ENCODE data around the gene METTL25.

- no peak for TF ChIP-seq CTCF (IDR thresholded peaks at IDR 0.05 in 2 of 3, conservative IDR thresholded peaks at IDR 0.05 in 1 of 3; ENCODE audit: control insufficient read depth in 2 of 3, extremely low read depth in 1 of 3, insufficient read depth in 1 of 3, low read depth in 3 of 3, low read length in 3 of 3)
- TF ChIP-seq LARP7 (IDR thresholded peaks at IDR 0.05) = no peak
- no peak for TF ChIP-seq EZH2 (IDR thresholded peaks at IDR 0.05; ENCODE audit: borderline replicate concordance, control insufficient read depth, low read depth, low read length)
- no peak for TF ChIP-seq CREB1 (IDR thresholded peaks at IDR 0.05; ENCODE audit: low read depth)
- TF ChIP-seq TARDBP (IDR thresholded peaks at IDR 0.05; ENCODE audit: borderline replicate concordance) = no peak
Measured at GRCh38 chr12:82517808-82518207, 159.5 kb downstream of the METTL25 start.

Measured in GM12878 (cell line).